Keratinocyte (primary cell): ENCODE results near the gene PTGES2.

Source experiments
- CTCF ChIP-seq, 3 experiments: IDR thresholded peaks in 1 of 3; conservative IDR thresholded peaks in 1 of 3; optimal IDR thresholded peaks in 1 of 3; 2 replicates in 2 of 3; 3 replicates in 1 of 3; pipeline versions ENCODE3 to v1.5.1; 2011; ENCODE audit warnings: low read length in 3 of 3, mild to moderate bottlenecking in 3 of 3, moderate library complexity in 2 of 3, control low read depth in 1 of 3, inconsistent platforms in 1 of 3; ENCODE audit not compliant: insufficient read depth in 2 of 3; ENCODE audit errors: extremely low read depth in 1 of 3
- EZH2 ChIP-seq: IDR thresholded peaks from one replicate; pipeline ENCODE4 v1.6.1; 2012; ENCODE audit warnings: inconsistent platforms, mild to moderate bottlenecking, low read length, moderate library complexity

GRCh38 chr9:128106181-128106939 is 21.2 kb downstream of the PTGES2 start:
- TF ChIP-seq CTCF (optimal IDR thresholded peaks at IDR 0.05 in 1 of 3, IDR thresholded peaks at IDR 0.05 in 1 of 3, conservative IDR thresholded peaks at IDR 0.05 in 1 of 3; ENCODE audit: extremely low read depth in 1 of 3, insufficient read depth in 2 of 3, low read length in 3 of 3) (no peak), EZH2 (no peak)
